GM11168 (cell line): Measurements from ENCODE around the gene NFIB.

ENCODE experiments used
- in situ Hi-C: fragments of 300-500 bp; cut with MboI; formaldehyde crosslinking; loops from one replicate; pipeline ENCODE4 v1.12.0; 2022; ENCODE audit warnings: low sequenced_read_pairs; ENCODE audit not compliant: unreplicated experiment

Gene NFIB

DNA sequence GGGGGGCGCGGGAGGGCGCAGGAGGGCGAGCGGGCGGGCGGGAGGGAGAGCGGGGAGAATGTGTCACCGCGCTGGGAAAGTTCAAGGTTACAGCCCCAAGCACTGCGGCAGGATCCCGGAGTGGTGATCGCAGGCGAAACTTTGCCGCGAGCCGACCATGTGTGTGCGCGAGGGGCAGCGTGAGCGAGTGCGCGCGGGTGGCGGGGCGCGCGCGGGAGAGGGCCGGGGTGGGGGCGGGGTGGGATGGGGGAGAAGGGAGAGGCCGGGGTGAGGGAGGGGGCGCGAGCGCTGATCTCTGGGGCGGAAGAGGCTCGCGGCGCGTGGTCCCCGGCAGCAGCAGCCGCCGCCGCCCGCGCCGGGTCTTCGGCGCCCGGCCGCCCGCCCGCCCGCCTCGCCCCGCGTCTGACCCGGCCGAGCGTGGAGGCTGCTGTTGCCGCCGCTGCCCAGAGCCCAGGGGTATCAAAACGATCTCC is at the start of gene NFIB:
Gene NFIB (minus strand): TSS at position 191 of the 473 bp plus-strand sequence. CDS start 630 bp downstream, outside the sequence.
- in situ Hi-C loops: no loop called here

- in situ Hi-C loops: no loop called here
These were observed 48.2 kb upstream of the NFIB start for GRCh38 chr9:14362175-14362574.

- in situ Hi-C loops: no loop called here
These were observed 47.1 kb upstream of the NFIB start for GRCh38 chr9:14361074-14361473.

DNA sequence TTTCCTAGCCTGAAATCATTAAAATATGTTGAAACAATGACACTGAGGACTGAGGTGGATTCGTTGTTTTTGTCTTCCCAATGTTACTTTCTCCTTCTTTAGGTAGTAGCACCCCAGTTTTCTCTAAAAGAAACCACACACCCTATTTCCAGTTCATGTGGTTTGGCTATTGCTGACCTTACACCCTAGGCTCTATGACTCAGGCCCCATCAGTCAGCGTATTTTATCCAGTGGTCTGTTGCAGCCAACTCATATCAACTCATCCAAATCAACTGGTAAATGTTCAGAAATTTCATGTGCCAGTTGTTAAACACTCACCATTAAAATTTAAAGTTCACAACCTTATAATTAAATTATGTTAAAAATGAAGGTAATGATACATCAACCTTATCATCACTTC is 44.6 kb upstream of the NFIB start:
- in situ Hi-C loops: no loop called here

GRCh38 chr9:14356351-14357265 is 42.7 kb upstream of the NFIB start:
- in situ Hi-C loops: no loop called here

DNA sequence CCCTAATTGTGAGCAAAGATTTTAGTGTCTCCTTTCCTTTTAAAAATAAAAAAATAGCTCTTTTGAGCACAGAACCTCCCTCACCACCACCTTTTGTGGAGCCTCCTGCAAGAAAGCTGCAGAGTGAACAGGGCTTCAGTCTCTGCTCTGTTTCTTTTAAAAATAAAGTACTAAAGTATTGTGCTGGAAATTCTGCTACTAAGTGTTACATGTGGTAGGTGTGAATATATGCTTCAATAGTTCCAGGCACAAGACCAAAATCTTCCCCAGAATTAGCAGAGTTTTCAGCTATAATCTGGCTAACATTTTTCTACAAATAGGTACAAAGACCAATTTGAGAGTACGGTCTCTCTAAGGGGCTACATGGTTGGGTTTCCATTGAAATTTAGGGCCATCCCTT is 40.3 kb upstream of the NFIB start:
- in situ Hi-C loops: no loop called here

- in situ Hi-C loops: no loop called here
These were observed 39.5 kb upstream of the NFIB start for GRCh38 chr9:14353222-14354056.

DNA sequence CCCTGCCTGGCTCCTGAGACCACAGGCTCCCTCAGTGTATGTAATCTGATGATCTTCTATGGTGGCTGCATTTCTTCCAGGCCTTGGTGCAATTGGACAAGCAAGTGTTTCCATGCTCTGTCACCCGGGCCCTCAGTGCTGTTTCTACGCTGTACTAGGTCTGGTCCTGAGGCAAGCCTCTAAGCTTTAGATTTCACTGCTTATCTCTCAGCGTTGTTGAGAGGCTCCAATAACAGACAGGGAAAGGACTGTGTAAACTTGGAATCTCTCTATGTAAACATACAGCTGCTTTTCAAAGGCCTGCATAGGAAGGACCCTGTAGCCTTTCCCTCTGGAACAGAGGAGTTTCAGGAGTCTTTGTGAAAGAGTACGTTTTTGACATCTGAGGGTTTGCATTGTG is 38.6 kb upstream of the NFIB start:
- in situ Hi-C loops: no loop called here

DNA sequence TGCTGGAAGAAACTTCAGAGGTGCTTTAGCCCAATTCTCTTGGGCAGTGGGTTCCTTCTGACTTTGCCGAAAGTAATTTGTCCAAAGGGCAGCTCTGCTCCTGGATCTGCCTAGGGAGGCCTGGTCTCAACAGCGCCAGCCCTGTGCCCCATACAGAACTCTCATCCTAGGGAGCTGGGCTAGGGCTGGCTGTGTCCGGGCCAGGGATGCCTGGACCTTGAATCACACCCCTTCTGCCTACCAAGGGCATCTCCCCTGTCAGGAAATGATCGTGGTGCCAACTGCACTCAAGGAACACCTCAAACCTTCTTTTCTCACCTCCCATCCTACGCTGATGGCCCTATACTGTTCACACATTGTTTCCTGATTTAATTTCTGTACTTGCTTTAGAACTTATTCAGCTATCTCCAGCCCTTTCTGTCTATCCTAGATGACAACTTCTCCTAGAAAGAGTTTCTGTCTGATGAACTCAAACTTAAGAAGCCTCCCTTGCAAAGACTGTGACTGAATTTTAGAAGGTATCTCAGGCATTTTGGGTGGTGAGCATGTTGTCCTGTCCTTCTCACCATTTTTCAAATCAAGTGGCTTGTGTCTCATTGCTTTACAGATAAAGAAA is 37.4 kb upstream of the NFIB start:
- in situ Hi-C loops: no loop called here

DNA sequence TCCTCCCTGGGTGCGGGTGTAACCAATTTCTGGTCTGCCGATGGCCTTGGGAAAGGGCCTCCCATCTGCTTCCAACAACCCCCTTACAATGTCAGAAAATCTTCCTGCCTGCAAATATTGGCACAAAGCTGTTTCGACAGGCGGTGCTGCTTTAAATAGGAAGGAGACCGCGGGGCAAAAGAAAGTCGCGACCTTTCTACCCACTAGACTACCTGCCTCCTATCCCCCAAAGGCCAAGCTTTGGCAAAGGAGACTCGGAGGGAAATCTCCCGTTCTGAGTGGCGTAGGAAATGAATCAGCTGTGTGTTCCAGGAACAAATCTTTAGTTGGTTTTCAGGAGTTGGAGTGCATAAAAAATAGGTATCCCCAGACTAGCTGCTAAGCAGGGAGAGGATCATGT is 36.8 kb upstream of the NFIB start:
- in situ Hi-C loops: no loop called here

- in situ Hi-C loops: no loop called here
These were observed 36.4 kb upstream of the NFIB start for GRCh38 chr9:14350349-14350728.

- in situ Hi-C loops: no loop called here
These were observed 35.8 kb upstream of the NFIB start for GRCh38 chr9:14349447-14350348.

DNA sequence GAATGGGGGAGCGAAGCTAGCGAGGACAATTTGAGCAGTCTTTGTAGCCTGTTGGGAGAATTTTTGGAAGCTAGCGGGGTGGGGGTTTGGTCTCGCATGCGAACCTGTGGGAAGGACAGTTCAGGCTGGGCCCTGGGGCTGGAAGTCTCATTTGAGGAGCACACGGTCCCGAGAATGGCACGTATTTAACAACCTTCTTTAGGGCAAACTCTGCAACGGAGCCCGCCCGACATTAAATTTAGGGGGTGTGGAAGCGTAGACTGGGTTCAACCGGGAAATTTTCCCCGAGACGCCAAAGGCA is 35.2 kb upstream of the NFIB start:
- in situ Hi-C loops: no loop called here

DNA sequence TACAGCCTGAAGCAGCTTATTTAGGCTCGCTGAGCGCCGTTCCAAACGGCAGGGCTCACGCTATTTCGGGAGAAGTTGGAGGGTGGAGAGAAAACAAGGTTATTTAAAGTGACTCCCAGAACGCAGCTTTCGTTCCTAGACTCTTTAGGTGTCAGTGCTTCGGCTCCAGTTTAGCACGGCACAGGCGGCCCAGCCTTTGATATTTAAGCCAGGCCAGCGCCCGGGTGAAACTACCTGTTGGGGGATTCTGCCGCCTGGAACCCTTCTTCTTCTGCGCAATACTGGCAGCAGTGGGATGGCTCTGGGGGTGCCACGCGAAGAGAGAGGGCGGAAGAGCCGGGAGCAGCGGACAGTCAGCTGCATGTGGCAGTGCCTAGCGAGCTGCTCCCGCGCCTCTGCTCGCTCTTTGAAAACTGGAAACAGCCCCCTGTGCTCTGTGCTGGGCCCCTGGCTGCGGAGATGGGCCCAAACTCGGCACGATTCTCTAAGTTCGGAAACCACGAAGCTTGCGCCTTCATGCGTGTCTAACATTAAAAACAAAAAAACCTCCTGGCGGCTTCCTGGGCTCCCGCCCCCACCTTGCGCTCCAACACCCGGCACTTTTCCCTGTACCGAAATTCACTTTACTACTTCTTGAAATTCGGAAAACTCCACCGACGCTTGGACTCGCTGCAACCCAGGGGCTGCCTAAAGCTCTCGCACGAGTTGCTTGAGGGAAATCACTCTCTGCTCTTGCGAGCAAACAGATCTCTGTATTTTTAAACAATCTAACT is 34.6 kb upstream of the NFIB start:
- in situ Hi-C loops: no loop called here

DNA sequence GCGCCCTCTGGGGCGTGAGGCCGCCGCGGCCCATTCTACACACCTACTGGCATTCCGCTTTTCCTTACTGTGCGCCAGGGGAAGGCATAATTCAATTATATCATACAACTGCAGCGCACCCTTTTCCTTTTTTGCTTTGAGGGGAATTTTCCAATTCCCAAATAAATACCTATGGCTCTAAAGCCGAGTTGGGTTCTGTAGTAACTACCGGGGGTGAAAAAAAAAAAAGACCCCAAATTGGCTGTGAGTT is 34.1 kb upstream of the NFIB start:
- in situ Hi-C loops: no loop called here

- in situ Hi-C loops: no loop called here
These were observed 33.6 kb upstream of the NFIB start for GRCh38 chr9:14347406-14348122.

- in situ Hi-C loops: no loop called here
These were observed 33.0 kb upstream of the NFIB start for GRCh38 chr9:14346811-14347405.

GRCh38 chr9:14346231-14346791 is 32.4 kb upstream of the NFIB start:
- in situ Hi-C loops: no loop called here
